GM10847 (cell line): ENCODE results near the gene ISX.

Source experiments
- POLR2A ChIP-seq: IDR thresholded peaks from 2 replicates; pipeline ENCODE4 v1.6.1; 2011; ENCODE audit not compliant: insufficient read length; ENCODE audit errors: extremely low read depth

Gene ISX

DNA sequence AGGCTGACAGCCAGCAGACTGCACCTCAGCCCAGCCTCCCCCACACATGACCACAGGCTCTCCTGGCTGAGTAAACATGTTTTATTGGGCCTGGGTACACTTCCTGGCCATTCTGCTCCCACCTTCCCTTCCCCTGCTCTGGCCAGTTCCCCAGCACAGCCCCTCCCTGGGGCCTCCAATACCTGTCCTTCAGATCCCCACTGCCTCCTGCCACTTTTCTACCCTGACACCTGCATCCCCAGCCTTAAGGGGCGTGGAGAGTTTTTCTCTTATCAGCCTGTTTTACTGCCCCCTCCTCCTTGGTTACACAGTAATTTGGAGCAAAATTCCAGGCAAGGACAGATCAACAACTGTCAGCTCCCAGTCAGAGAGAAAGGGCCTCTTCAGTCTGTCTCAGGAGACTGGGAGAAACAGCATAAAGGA, at the start of gene ISX:
Gene ISX, plus strand, starts transcription at position 363 of the 423 bp plus-strand sequence. CDS start 930 bp downstream, outside the sequence.
- no peak for TF ChIP-seq POLR2A

- TF ChIP-seq POLR2A: no peak
Measured at GRCh38 chr22:35016909-35017308, 49.0 kb upstream of the ISX start.

DNA sequence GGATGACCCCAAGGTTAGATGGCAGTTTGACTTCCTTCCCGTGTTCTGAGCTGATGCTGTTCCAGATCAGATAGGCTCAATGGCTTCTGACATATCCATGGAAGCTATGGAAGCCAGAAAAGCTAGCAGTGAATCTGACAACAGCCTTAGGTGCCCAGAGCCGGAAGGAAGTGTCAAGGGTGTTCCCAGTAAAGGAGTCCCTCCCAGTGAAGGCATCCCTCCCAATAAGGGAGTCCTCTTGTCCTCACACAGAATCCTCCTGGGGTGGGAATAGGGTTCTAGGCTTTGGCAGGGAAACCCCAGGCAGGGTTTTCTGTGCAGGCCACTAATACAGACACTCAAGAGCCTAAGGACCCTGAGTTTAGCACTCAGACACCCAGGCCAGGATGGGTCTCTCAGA, 47.0 kb upstream of the ISX start:
- TF ChIP-seq POLR2A: no peak

- no peak for TF ChIP-seq POLR2A
Measured at GRCh38 chr22:35020517-35020916, 45.4 kb upstream of the ISX start.

DNA sequence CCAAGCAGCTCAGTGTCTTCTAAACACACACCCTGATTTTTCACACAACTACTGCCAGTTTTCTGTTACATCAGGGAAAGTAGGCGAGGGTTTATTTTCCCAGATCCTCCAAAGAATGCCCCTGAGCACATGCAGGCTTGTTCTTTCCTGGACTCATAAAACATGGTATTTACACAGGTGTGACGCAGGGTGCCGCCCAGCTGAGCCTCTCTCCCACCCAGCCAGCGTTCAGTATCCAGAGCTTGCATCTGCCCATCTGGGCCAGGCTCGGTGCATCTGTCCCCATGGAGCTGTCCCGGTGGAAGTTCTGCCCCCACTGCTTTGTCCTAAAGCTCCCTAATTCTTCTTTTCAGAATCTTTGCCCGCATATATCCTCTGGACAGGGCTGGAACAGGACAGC, 44.8 kb upstream of the ISX start:
- no peak for TF ChIP-seq POLR2A

- TF ChIP-seq POLR2A: no peak
Measured at GRCh38 chr22:35022291-35022690, 43.7 kb upstream of the ISX start.

DNA sequence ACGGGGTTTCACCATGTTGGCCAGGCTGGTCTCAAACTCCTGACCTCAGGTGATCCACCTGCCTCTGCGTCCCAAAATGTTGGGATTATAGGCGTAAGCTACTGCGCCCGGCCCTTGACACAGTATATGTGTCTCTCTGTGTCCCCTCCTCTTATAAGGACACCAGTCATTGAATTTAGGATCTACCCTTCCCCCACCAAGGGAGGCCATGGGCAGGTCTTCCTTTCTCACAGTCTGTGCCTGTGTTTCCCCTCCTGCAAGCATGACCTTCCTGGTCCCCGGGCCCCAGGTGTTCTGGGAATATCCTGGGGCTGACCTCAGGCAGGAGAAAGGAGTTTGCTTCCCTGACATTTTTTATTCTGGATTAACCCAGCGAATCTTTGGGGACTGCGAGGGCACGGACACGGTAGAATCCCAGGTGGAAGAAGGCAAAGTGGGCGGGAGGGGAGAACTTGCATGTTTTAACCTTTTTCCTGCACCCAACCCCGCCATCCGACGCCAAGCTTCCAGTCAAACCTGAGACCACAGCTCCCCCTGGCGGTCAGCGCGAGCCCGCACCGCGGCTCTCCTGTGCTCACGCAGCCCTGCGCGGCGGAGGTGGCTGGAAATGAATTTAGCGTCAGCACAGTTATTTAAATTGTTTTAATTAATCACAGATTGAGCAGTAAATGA, 42.1 kb upstream of the ISX start:
- TF ChIP-seq POLR2A: no peak

- no peak for TF ChIP-seq POLR2A
Measured at GRCh38 chr22:35024364-35024692, 41.6 kb upstream of the ISX start.

- no peak for TF ChIP-seq POLR2A
Measured at GRCh38 chr22:35032571-35032970, 33.4 kb upstream of the ISX start.

DNA sequence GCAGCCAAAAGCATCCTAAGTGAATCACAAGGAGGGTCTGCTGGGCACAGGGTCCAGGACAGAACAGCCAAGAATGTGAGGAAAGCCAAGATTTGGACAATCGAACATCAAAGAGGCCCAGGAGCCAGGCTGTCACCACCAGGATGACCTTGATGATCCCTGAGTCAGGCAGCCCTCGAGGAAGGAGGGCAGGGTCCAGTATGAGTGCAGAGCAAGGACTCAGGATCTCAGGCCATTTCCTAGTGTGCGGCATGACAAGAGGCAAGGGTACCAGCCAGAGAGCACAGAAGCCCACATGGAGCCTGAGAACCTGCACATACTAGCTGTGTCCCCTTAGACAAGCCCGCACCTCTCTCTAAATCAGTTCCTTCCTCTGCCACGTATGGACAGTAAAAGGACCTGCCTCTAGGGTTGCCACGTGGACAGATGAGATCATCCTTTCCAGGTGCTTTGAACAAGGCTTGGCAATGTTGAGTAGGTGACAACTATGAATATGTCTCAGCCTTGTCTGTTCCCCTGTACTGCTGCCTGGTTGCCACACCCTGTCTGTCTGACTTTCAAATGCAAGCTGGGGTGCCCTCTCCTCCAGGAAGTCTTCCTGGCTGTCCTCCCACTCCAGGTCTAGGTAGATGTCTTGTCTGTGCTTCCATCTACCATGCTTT, 32.2 kb upstream of the ISX start:
- no peak for TF ChIP-seq POLR2A

GRCh38 chr22:35034963-35035362, 31.0 kb upstream of the ISX start:
- TF ChIP-seq POLR2A: no peak

DNA sequence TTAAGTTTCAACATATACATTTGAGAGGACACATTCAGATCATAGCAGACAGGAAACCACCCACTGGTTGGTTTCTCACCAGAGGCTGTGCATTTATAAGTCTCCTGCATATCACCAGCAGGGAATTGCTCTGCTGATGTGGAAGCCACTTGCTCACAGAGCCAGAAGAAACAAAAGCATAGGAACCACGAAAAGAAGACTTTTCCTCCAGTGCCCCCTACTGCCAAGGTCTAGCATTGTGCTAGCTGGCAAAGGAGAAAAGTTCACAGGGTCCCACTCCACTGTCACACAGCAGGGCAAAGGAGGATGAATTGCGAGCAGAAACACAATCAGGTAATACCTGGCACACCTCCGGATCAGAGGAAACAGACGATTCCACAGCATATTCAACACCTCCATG, 28.9 kb upstream of the ISX start:
- no peak for TF ChIP-seq POLR2A

DNA sequence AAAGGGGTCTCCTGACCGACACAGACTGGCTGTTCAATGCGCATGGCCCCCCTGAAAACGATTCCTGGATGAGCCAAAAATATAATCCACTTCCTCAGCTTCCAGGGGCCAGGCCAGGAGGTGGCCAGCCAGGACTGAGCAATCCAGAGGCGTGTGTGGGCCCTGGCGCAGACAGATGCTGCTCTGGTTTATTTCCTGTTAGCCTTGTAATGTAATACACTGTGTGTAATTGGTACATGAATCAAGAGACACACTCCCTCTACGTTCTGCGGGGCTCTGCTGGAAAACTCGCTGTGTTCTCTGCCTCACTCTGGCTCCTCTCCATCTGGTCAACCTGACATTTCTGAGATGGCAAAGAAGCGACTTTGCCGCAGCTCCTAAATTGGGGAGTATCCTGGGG, 26.3 kb upstream of the ISX start:
- TF ChIP-seq POLR2A: no peak

DNA sequence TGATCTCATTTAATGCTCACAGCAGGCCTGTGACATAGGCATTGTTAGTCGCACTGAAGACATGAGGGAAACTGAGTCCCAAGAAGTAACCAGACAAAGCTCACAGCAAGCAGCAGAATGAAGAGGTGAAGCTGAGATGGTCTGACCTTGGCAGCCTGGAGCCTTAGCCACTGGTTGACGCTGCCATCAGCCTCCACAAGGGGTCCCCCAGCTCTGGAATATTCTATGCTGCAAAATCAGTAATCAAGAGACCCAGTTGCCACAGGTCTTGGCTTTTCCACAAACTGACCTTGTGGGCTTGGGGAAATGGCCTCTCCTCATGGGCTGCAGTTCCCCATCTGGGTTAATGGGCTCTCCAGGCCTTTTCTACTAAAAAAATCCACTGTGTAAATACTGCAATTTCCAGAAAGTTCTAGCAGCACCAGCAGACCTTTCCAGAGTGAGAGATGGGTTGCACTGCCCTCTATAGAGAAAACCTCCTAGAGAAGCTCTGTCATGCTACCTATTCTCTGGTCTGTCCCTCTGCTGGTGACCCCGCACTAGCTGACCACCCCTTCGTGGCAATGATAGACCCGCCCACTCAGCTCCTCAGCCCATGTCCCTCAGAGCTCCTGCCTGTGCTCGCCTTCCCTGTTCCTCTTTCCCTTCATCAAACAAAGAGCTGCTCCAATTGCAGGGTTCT, 22.6 kb upstream of the ISX start:
- TF ChIP-seq POLR2A: no peak

DNA sequence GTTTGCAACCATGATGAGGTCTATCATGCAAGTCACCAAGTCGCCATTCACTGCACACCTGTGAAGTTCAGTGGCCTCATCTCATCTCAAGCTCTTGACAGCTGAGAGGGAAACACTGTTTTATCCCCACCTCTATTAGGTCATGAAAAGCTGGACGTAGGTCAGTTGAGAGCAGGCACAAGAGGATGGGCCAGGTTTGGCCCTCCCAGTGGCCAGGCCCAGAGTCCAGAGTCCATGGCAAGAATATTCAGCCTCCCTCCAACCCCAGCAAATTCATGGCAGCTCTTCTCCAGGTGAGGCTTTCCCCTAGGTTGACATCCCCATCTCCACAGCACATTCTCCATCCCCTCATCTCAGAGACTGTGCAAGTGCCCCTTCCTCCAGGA, 22.0 kb upstream of the ISX start:
- no peak for TF ChIP-seq POLR2A

DNA sequence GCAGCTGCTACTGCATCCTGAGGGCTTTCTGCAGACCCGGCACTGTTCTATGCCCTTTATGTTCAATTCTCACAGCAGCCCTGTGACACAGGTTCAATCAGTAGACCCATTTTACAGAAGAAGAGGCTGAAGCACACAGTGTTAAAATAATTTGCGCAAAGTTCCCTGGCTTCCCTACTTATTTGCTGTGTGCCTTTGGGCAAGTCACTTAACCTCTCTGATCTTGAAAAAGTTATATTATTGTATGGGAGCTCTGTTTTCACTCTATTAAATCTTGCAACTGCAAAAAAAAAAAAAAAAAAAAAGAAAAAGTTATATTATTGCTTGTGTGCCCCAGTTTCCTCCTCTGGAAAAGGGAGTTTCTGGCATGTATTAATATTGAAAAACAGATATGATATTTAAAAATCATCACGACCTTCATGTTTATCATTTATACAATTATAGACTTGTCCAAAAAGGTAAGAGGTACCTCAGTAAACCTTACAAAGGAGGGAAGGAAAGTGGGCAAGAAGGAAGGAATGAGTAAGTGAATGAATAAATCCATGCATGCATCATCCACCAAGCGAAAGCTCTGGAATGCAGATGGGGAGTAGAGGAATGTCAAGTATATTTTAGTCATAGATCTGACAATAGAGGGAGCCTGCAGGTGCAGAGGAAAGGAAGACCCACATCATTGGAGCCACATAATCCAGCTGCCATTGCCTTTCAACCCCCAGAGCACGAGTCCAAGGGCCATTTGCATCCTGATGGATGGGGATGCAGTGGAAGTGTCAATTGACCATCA, 21.2 kb upstream of the ISX start:
- no peak for TF ChIP-seq POLR2A
